HEK293T (cell line): Measurements from ENCODE around the gene BEST2.

Experiments used
- CTBP1 ChIP-seq: fragments of 450-650 bp; IDR thresholded peaks from 2 replicates; pipeline ENCODE4 v1.6.1; 2016; ENCODE audit warnings: borderline replicate concordance
- ELF4 ChIP-seq: fragments of 450-650 bp; IDR thresholded peaks from 2 replicates; pipeline ENCODE4 v1.6.1; 2017; ENCODE audit warnings: antibody characterized with exemption
- NFRKB ChIP-seq: fragments of 450-650 bp; IDR thresholded peaks from 2 replicates; pipeline ENCODE4 v1.6.1; 2016; ENCODE audit warnings: mild to moderate bottlenecking, moderate library complexity

DNA sequence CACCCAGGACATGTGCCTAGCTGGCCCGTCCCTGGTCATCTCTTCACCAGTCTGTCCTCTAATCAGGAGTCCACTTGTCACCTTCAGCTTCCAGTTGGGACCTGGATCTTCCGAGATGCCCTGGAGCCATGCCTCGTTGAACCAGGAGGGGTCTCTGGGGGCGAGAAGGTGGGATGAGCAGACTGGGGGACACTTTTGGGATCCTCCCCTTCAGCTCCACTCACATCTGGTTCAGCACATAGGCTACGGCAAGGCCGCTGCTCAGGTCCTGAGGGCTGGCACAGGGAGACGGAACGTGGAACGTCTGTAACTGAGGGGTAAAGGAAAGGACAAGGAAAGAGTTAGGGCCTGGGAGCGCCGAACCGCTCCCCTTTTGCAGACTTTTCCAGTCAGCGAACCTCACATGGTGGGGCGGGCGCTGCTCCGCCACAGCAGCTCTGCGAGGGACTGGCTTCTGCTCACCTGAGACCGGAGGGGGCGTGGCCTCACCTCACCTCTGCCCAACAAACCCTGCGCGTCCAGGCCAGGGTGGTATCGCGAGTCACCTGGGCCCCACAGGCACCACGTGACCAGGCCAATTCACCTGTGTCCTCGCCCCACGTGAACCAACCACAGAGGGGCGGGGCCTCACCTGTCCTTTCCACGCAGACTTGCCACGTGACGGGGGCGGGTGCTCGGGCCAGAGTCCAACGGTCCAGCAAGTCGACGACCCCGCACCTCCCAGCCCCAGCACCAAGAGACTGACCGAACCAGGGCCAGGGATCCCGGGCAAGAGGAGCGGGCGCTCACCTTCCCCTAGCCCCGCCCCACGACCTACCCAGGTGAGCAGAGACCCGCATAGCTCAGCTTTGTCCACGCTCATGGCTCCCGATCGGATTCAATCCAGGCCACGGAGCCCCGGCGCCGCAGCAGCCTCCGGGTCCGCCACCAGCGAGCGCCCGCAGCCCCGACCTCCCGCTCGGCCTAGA, 23.3 kb downstream of the BEST2 start, which contains the start of gene HOOK2:
- TF ChIP-seq ELF4 (no peak), NFRKB (no peak), CTBP1 (no peak)
